H9 (cell line): ENCODE results near the gene LRRC10. TPM values are rescaled to one million over a fixed set of nuclear protein-coding genes. Genes with fewer than 3 reads are reported as not detected.

Experiments
- DNase-seq: peaks from one replicate; pipeline ENCODE4 v3.0.0-alpha.2; 2017
- H2AFZ ChIP-seq: one replicate; pipeline ENCODE4 v1.6.1; 2013; ENCODE audit warnings: mild to moderate bottlenecking, low read length, control low read depth, moderate library complexity
- H2AK5ac ChIP-seq: 2 replicates; pipeline ENCODE4 v1.6.1; 2013; ENCODE audit warnings: low read length, control low read depth, mixed read lengths; ENCODE audit not compliant: insufficient read length
- H2BK120ac ChIP-seq: one replicate; pipeline ENCODE4 v1.6.1; 2013; ENCODE audit warnings: low read depth, mild to moderate bottlenecking, low read length, control low read depth, inconsistent platforms; ENCODE audit not compliant: poor library complexity, severe bottlenecking
- H2BK12ac ChIP-seq: 2 replicates; pipeline ENCODE4 v1.6.1; 2013; ENCODE audit warnings: low read length, control low read depth, mixed read lengths, low read depth; ENCODE audit not compliant: insufficient read length
- H2BK15ac ChIP-seq: 2 replicates; pipeline ENCODE4 v1.6.1; 2013; ENCODE audit warnings: low read depth, low read length, control low read depth
- H2BK20ac ChIP-seq: one replicate; pipeline ENCODE4 v1.6.1; 2013; ENCODE audit warnings: low read depth, mild to moderate bottlenecking, low read length, control low read depth, inconsistent platforms; ENCODE audit not compliant: poor library complexity, severe bottlenecking
- H2BK5ac ChIP-seq: 2 replicates; pipeline ENCODE4 v1.6.1; 2013; ENCODE audit warnings: low read length, control low read depth, mixed read lengths; ENCODE audit not compliant: insufficient read length
- H3K14ac ChIP-seq: 2 replicates; pipeline ENCODE4 v1.6.1; 2013; ENCODE audit warnings: low read length, control low read depth; ENCODE audit not compliant: insufficient read depth
- H3K18ac ChIP-seq: 2 replicates; pipeline ENCODE4 v1.6.1; 2013; ENCODE audit warnings: low read depth, mild to moderate bottlenecking, mixed read lengths, low read length, control low read depth; ENCODE audit not compliant: insufficient read length
- H3K23ac ChIP-seq: 2 replicates; pipeline ENCODE4 v1.6.1; 2013; ENCODE audit warnings: low read length, control low read depth, mixed read lengths, low read depth; ENCODE audit not compliant: insufficient read length
- H3K23me2 ChIP-seq: 2 replicates; pipeline ENCODE4 v1.6.1; 2013; ENCODE audit warnings: low read depth, mild to moderate bottlenecking, mixed read lengths, low read length, control low read depth; ENCODE audit not compliant: insufficient read length, poor library complexity, severe bottlenecking
- H3K27ac ChIP-seq: 2 replicates; pipeline ENCODE4 v1.5.1; 2013; ENCODE audit warnings: low read length, control low read depth, mixed read lengths, low read depth; ENCODE audit not compliant: insufficient read length
- H3K27me3 ChIP-seq: 2 replicates; pipeline ENCODE4 v1.6.1; 2013; ENCODE audit warnings: low read length, control low read depth, inconsistent platforms; ENCODE audit not compliant: insufficient read depth
- H3K4ac ChIP-seq: 2 replicates; pipeline ENCODE4 v1.6.1; 2013; ENCODE audit warnings: low read depth, mild to moderate bottlenecking, control low read depth, inconsistent platforms, low read length, moderate library complexity
- H3K4me1 ChIP-seq: 2 replicates; pipeline ENCODE4 v1.6.1; 2013; ENCODE audit warnings: low read length, control low read depth, inconsistent platforms; ENCODE audit not compliant: insufficient read depth
- H3K4me2 ChIP-seq: 2 replicates; pipeline ENCODE4 v1.6.1; 2013; ENCODE audit warnings: low read length, control low read depth, mixed read lengths; ENCODE audit not compliant: insufficient read length, insufficient read depth
- H3K56ac ChIP-seq: 2 replicates; pipeline ENCODE4 v1.6.1; 2013; ENCODE audit warnings: low read depth, mild to moderate bottlenecking, mixed read lengths, low read length, control low read depth; ENCODE audit not compliant: insufficient read length
- H3K79me1 ChIP-seq: 2 replicates; pipeline ENCODE4 v1.6.1; 2013; ENCODE audit warnings: low read depth, mild to moderate bottlenecking, moderate library complexity, low read length, control low read depth, inconsistent platforms; ENCODE audit not compliant: insufficient read depth, poor library complexity, severe bottlenecking
- H3K79me2 ChIP-seq: 2 replicates; pipeline ENCODE4 v1.6.1; 2013; ENCODE audit warnings: low read length, control low read depth, inconsistent platforms; ENCODE audit not compliant: insufficient read depth
- H3K9ac ChIP-seq: 2 replicates; pipeline ENCODE4 v1.6.1; 2013; ENCODE audit warnings: low read length, control low read depth, mixed read lengths; ENCODE audit not compliant: insufficient read length; ENCODE audit errors: extremely low read depth
- H3K9me3 ChIP-seq: one replicate; pipeline ENCODE4 v1.6.1; 2013; ENCODE audit warnings: low read depth, low read length, inconsistent platforms; ENCODE audit not compliant: control insufficient read depth
- H3T11ph ChIP-seq: one replicate; pipeline ENCODE4 v1.6.1; 2013; ENCODE audit warnings: mild to moderate bottlenecking, low read length, control low read depth, inconsistent platforms
- H4K20me1 ChIP-seq: one replicate; pipeline ENCODE4 v1.6.1; 2013; ENCODE audit not compliant: control insufficient read depth, insufficient read length, insufficient read depth
- H4K5ac ChIP-seq: 2 replicates; pipeline ENCODE4 v1.6.1; 2013; ENCODE audit warnings: low read depth, mild to moderate bottlenecking, mixed read lengths, low read length, control low read depth; ENCODE audit not compliant: insufficient read length
- H4K8ac ChIP-seq: replicated peaks from 2 replicates; pipeline ENCODE4 v1.6.1; 2013; ENCODE audit warnings: low read length, control low read depth, mixed read lengths, low read depth; ENCODE audit not compliant: insufficient read length
- H4K91ac ChIP-seq: 2 replicates; pipeline ENCODE4 v1.6.1; 2013; ENCODE audit warnings: low read depth, mild to moderate bottlenecking, moderate library complexity, mixed read lengths, low read length, control low read depth; ENCODE audit not compliant: insufficient read length
- H3K27ac Mint-ChIP-seq, 3 experiments: 2 replicates in 2 of 3; 3 replicates in 1 of 3; pipeline ENCODE4 v1.8.0; 2020 to 2021; ENCODE audit warnings: mixed read lengths in 3 of 3, mild to moderate bottlenecking in 1 of 3, moderate library complexity in 1 of 3
- H3K27me3 Mint-ChIP-seq: 2 replicates; pipeline ENCODE4 v1.8.0; 2021; ENCODE audit warnings: low read depth, mild to moderate bottlenecking, moderate library complexity, mixed read lengths
- H3K36me3 Mint-ChIP-seq, 3 experiments: 2 replicates in 2 of 3; 3 replicates in 1 of 3; pipeline ENCODE4 v1.8.0; 2020 to 2021; ENCODE audit warnings: low read depth in 3 of 3, mixed read lengths in 3 of 3; ENCODE audit not compliant: insufficient read depth in 1 of 3
- H3K4me1 Mint-ChIP-seq, 2 experiments: 2 replicates each; pipeline ENCODE4 v1.8.0; 2020; ENCODE audit warnings: mixed read lengths in 2 of 2
- H3K4me3 Mint-ChIP-seq, 2 experiments: 2 replicates in 1 of 2; 3 replicates in 1 of 2; pipeline ENCODE4 v1.8.0; 2020 to 2021; ENCODE audit warnings: mild to moderate bottlenecking in 2 of 2, mixed read lengths in 2 of 2, moderate library complexity in 1 of 2
- H3K9me3 Mint-ChIP-seq, 2 experiments: 2 replicates in 1 of 2; 3 replicates in 1 of 2; pipeline ENCODE4 v1.8.0; 2020; ENCODE audit warnings: mild to moderate bottlenecking in 2 of 2, mixed read lengths in 2 of 2, moderate library complexity in 1 of 2
- CTCF ChIP-seq: fragments of 200-600 bp; sonication (generic); conservative IDR thresholded peaks from 3 replicates; pipeline ENCODE4 v1.8.0; 2021; ENCODE audit warnings: antibody characterized with exemption, mild to moderate bottlenecking
- WGBS: extraction: QIAGEN DNeasy Blood & Tissue Kit; methylation state at CpG from one replicate; pipeline ENCODE4 v1.1.7; 2013; ENCODE audit warnings: missing lambda C conversion rate, low lambda C conversion rate, mixed read lengths; ENCODE audit not compliant: insufficient read length; ENCODE audit errors: extremely low coverage; 5-methylcytosine and 5-hydroxymethylcytosine counted together
- total RNA-seq: library from RNA; stranded (reverse); gene quantifications from 2 replicates; pipeline ENCODE4 v1.2.1, GENCODE V29; 2021

LRRC10 gene
- total RNA-seq, 1 experiment from 2014 or later: not detected

- Histone ChIP-seq H3K27ac (no peak overlapping the region), H3K79me2 (peaks cover 3% of the 10 kb centered on the region; the same call in 1 of the 2 replicates), H3K9ac (no peak overlapping the region), H4K5ac (no peak overlapping the region), H3K27me3 (no peaks in the 10 kb centered on the region), H2AK5ac (no peak overlapping the region), H3K4ac (no peak overlapping the region), H2BK15ac (no peak overlapping the region), H3T11ph (no peak overlapping the region), H4K20me1 (no peaks in the 10 kb centered on the region), H3K79me1 (peaks cover 3% of the 10 kb centered on the region), H3K9me3 (no peaks in the 10 kb centered on the region), H3K23ac (no peak overlapping the region), H3K14ac (no peak overlapping the region), H4K8ac (no peak overlapping the region), H3K23me2 (no peaks in the 10 kb centered on the region), H4K91ac (no peak overlapping the region), H2AFZ (no peak overlapping the region), H2BK20ac (no peak overlapping the region), H3K56ac (no peak overlapping the region), H3K4me1 (no peaks in the 10 kb centered on the region), H2BK120ac (no peak overlapping the region), H2BK5ac (no peak overlapping the region), H2BK12ac (no peak overlapping the region), H3K4me2 (no peak overlapping the region), H3K18ac (no peak overlapping the region)
- WGBS: no CpG with 5 or more reads among the region's 4 CpGs
- DNase-seq: no peak
- no peak overlapping the region for H3K27ac Mint-ChIP-seq
- peaks cover 0 to 9% of the 10 kb centered on the region in 2 experiments; a peak in 2 of 4 replicates for H3K4me1 Mint-ChIP-seq
- no peak for TF ChIP-seq CTCF
- peaks cover 53 to 77% (median 76%) of the 10 kb centered on the region in 3 experiments for H3K36me3 Mint-ChIP-seq
- no peaks in the 10 kb centered on the region for H3K9me3 Mint-ChIP-seq
- H3K4me3 Mint-ChIP-seq: no peak overlapping the region
- no peaks in the 10 kb centered on the region for H3K27me3 Mint-ChIP-seq
Observed at GRCh38 chr12:69588527-69588926, 22.2 kb downstream of the LRRC10 start.
